Astrocyte (in vitro differentiated cells and primary cell): ENCODE results near the gene RANBP17. TPM values are rescaled to one million over a fixed set of nuclear protein-coding genes. Genes with fewer than 3 reads are reported as not detected.
"Not testable (repeated sequence)": the region's sequence is repeated elsewhere in the genome, so short reads cannot be mapped to it uniquely, and the experiment has no call there.

Experiments
- DNase-seq: peaks from one replicate; pipeline ENCODE4 v3.0.0-alpha.2; 2010; ENCODE audit warnings: low read depth
- FAIRE-seq: peaks from 2 replicates; lab custom pipeline; 2011; peaks lifted over from hg19 to GRCh38; lab: Jason Lieb, UNC
- H2AFZ ChIP-seq: 2 replicates; pipeline ENCODE4 v1.6.0; 2012; ENCODE audit warnings: low read depth, low read length, inconsistent platforms
- H3K27ac ChIP-seq: 2 replicates; pipeline ENCODE4 v1.5.1; 2011; ENCODE audit warnings: low read depth, low read length, inconsistent platforms
- H3K27me3 ChIP-seq: 2 replicates; pipeline ENCODE4 v1.6.0; 2011; ENCODE audit warnings: low read length, inconsistent platforms; ENCODE audit not compliant: insufficient read depth
- H3K36me3 ChIP-seq: 2 replicates; pipeline ENCODE4 v1.5.1; 2011; ENCODE audit warnings: low read length, inconsistent platforms; ENCODE audit not compliant: insufficient read depth
- H3K4me1 ChIP-seq: 2 replicates; pipeline ENCODE4 v1.5.1; 2011; ENCODE audit warnings: low read length, inconsistent platforms; ENCODE audit not compliant: insufficient read depth
- H3K4me2 ChIP-seq: 2 replicates; pipeline ENCODE4 v1.6.0; 2012; ENCODE audit warnings: low read length, inconsistent platforms
- H3K4me3 ChIP-seq: 2 replicates; pipeline ENCODE4 v1.5.1; 2011; ENCODE audit warnings: low read depth, mild to moderate bottlenecking, low read length, inconsistent platforms; ENCODE audit not compliant: insufficient read depth
- H3K79me2 ChIP-seq: 2 replicates; pipeline ENCODE4 v1.6.0; 2012; ENCODE audit warnings: mild to moderate bottlenecking, low read length, inconsistent platforms; ENCODE audit not compliant: insufficient read depth
- H3K9ac ChIP-seq: 2 replicates; pipeline ENCODE4 v1.6.0; 2012; ENCODE audit warnings: mild to moderate bottlenecking, low read length, inconsistent platforms
- H3K9me3 ChIP-seq: 2 replicates; pipeline ENCODE4 v1.5.1; 2012; ENCODE audit warnings: low read depth, mild to moderate bottlenecking, low read length, inconsistent platforms; ENCODE audit not compliant: insufficient read depth
- H4K20me1 ChIP-seq: 2 replicates; pipeline ENCODE4 v1.6.0; 2012; ENCODE audit warnings: low read length, inconsistent platforms; ENCODE audit not compliant: insufficient read depth
- H3K27ac Mint-ChIP-seq: one replicate; pipeline ENCODE4 v1.8.0; 2021; ENCODE audit warnings: mild to moderate bottlenecking, mixed read lengths; ENCODE audit not compliant: unreplicated experiment
- H3K27me3 Mint-ChIP-seq: one replicate; pipeline ENCODE4 v1.8.0; 2021; ENCODE audit warnings: low read depth, mixed read lengths; ENCODE audit not compliant: unreplicated experiment
- H3K36me3 Mint-ChIP-seq: one replicate; pipeline ENCODE4 v1.8.0; 2021; ENCODE audit warnings: low read depth, mixed read lengths; ENCODE audit not compliant: unreplicated experiment
- H3K4me1 Mint-ChIP-seq: one replicate; pipeline ENCODE4 v1.8.0; 2021; ENCODE audit warnings: low read depth, mixed read lengths; ENCODE audit not compliant: unreplicated experiment
- H3K4me3 Mint-ChIP-seq: one replicate; pipeline ENCODE4 v1.8.0; 2021; ENCODE audit warnings: mild to moderate bottlenecking, moderate library complexity, mixed read lengths; ENCODE audit not compliant: unreplicated experiment
- H3K9me3 Mint-ChIP-seq: one replicate; pipeline ENCODE4 v1.8.0; 2021; ENCODE audit warnings: mild to moderate bottlenecking, mixed read lengths; ENCODE audit not compliant: unreplicated experiment
- EZH2 ChIP-seq: IDR thresholded peaks from 2 replicates; pipeline ENCODE4 v1.6.1; 2012; ENCODE audit warnings: mild to moderate bottlenecking, low read length, inconsistent platforms; ENCODE audit not compliant: insufficient read depth
- total RNA-seq: library from RNA; stranded (reverse); gene quantifications from 2 replicates; pipeline ENCODE4 v1.2.1, GENCODE V29; 2021
- TF ChIP-seq, protein P1 (sequence below): IDR thresholded peaks from 2 replicates; pipeline ENCODE4 v1.5.1; 2011; ENCODE audit warnings: low read depth, mild to moderate bottlenecking, inconsistent platforms, low read length, moderate library complexity; ENCODE audit not compliant: insufficient read depth

Gene RANBP17
- total RNA-seq, 1 donor from 2014 or later, result 16.2 TPM

DNA sequence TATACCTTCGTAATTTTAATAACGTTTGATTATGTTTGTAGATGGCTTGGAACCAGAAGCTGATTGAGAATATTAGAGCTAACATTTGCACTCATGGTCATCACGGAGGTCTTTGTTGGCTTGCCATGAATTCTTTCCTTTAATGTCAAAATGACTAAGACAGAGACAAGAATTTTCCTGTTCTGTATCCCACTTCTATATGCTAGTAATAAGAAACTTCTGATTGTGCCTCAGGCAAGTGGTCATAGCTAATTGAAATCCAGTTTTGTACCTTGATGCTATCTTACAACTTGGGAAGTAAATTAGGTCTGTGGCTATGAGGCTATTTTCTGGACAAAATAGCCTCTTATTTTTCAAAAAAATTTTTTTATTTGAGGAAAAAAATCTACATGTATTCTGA, 167.6 kb downstream of the RANBP17 start:
- Histone ChIP-seq H3K27ac (no peak overlapping the region), H3K4me3 (no peak overlapping the region), H3K4me1 (no peaks in the 10 kb centered on the region), H3K9ac (no peak overlapping the region), H3K4me2 (no peak overlapping the region), H4K20me1 (no peaks in the 10 kb centered on the region), H3K9me3 (no peaks in the 10 kb centered on the region), H3K79me2 (no peaks in the 10 kb centered on the region), H3K27me3 (no peaks in the 10 kb centered on the region), H3K36me3 (peaks cover 2% of the 10 kb centered on the region), H2AFZ (no peak overlapping the region)
- H3K4me1 Mint-ChIP-seq, result no peaks in the 10 kb centered on the region
- H3K27me3 Mint-ChIP-seq, result no peaks in the 10 kb centered on the region
- no peaks in the 10 kb centered on the region for H3K36me3 Mint-ChIP-seq
- DNase-seq, result no peak
- TF ChIP-seq, protein P1, sequence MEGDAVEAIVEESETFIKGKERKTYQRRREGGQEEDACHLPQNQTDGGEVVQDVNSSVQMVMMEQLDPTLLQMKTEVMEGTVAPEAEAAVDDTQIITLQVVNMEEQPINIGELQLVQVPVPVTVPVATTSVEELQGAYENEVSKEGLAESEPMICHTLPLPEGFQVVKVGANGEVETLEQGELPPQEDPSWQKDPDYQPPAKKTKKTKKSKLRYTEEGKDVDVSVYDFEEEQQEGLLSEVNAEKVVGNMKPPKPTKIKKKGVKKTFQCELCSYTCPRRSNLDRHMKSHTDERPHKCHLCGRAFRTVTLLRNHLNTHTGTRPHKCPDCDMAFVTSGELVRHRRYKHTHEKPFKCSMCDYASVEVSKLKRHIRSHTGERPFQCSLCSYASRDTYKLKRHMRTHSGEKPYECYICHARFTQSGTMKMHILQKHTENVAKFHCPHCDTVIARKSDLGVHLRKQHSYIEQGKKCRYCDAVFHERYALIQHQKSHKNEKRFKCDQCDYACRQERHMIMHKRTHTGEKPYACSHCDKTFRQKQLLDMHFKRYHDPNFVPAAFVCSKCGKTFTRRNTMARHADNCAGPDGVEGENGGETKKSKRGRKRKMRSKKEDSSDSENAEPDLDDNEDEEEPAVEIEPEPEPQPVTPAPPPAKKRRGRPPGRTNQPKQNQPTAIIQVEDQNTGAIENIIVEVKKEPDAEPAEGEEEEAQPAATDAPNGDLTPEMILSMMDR, result no peak
- no peak for TF ChIP-seq EZH2
- FAIRE-seq, result no peak
- H3K9me3 Mint-ChIP-seq, result peaks cover 3% of the 10 kb centered on the region
- no peak overlapping the region for H3K27ac Mint-ChIP-seq
- H3K4me3 Mint-ChIP-seq, result no peak overlapping the region

- H3K36me3 ChIP-seq, result peaks cover 2% of the 10 kb centered on the region
- H4K20me1 ChIP-seq, result no peaks in the 10 kb centered on the region
- H3K9me3 ChIP-seq, result no peaks in the 10 kb centered on the region
- H2AFZ ChIP-seq, result no peak overlapping the region
- Mint-ChIP-seq H3K27ac (no peak overlapping the region), H3K4me3 (no peak overlapping the region), H3K27me3 (no peaks in the 10 kb centered on the region), H3K36me3 (no peaks in the 10 kb centered on the region), H3K4me1 (no peaks in the 10 kb centered on the region), H3K9me3 (no peaks in the 10 kb centered on the region)
- H3K4me2 ChIP-seq, result no peak overlapping the region
- no peak overlapping the region for H3K27ac ChIP-seq
- no peak for FAIRE-seq
- H3K9ac ChIP-seq, result no peak overlapping the region
- no peaks in the 10 kb centered on the region for H3K79me2 ChIP-seq
- TF ChIP-seq, protein P1, result no peak
- TF ChIP-seq EZH2, result no peak
- DNase-seq, result no peak
- H3K4me1 ChIP-seq, result no peaks in the 10 kb centered on the region
- H3K4me3 ChIP-seq, result no peak overlapping the region
- H3K27me3 ChIP-seq, result no peaks in the 10 kb centered on the region
Observed at GRCh38 chr5:171031977-171032376, 170.2 kb downstream of the RANBP17 start.

- Histone ChIP-seq H3K79me2 (no peaks in the 10 kb centered on the region), H3K9ac (no peak overlapping the region), H3K4me2 (no peak overlapping the region), H3K27ac (no peak overlapping the region), H3K4me1 (no peaks in the 10 kb centered on the region), H3K4me3 (no peak overlapping the region), H2AFZ (no peak overlapping the region), H3K27me3 (no peaks in the 10 kb centered on the region), H4K20me1 (no peaks in the 10 kb centered on the region), H3K36me3 (no peaks in the 10 kb centered on the region), H3K9me3 (no peaks in the 10 kb centered on the region)
- Mint-ChIP-seq H3K9me3 (no peaks in the 10 kb centered on the region), H3K4me1 (no peaks in the 10 kb centered on the region), H3K27me3 (no peaks in the 10 kb centered on the region), H3K4me3 (no peak overlapping the region), H3K36me3 (no peaks in the 10 kb centered on the region), H3K27ac (no peak overlapping the region)
- DNase-seq, result no peak
- no peak for FAIRE-seq
- no peak for TF ChIP-seq EZH2
- TF ChIP-seq, protein P1, result no peak
Observed at GRCh38 chr5:171032435-171032973, 170.7 kb downstream of the RANBP17 start.

- H3K4me3 ChIP-seq, H3K9me3 Mint-ChIP-seq, H2AFZ ChIP-seq, H3K36me3 Mint-ChIP-seq, H3K4me3 Mint-ChIP-seq, H3K27me3 Mint-ChIP-seq, H3K36me3 ChIP-seq, FAIRE-seq, H3K79me2 ChIP-seq, H3K4me1 ChIP-seq, DNase-seq, H3K4me1 Mint-ChIP-seq, H3K9me3 ChIP-seq, H3K4me2 ChIP-seq, H3K9ac ChIP-seq, H3K27me3 ChIP-seq, H4K20me1 ChIP-seq, H3K27ac Mint-ChIP-seq, H3K27ac ChIP-seq: not testable (repeated sequence)
Observed at GRCh38 chr5:171041893-171042292, 180.1 kb downstream of the RANBP17 start.
